Stimulated activated CD4-positive, alpha-beta T cell treated with anti-CD3 and anti-CD28 coated beads, TNF-alpha, amount 100 ng/mL, for 4 hours (primary cell): ENCODE results near the gene SMAD3.

ENCODE experiments used
- DNase-seq, 3 experiments: peaks; one replicate each; pipeline ENCODE4 v3.0.0-alpha.2; 2020; ENCODE audit warnings: low read depth in 3 of 3

The SMAD3 gene

DNA sequence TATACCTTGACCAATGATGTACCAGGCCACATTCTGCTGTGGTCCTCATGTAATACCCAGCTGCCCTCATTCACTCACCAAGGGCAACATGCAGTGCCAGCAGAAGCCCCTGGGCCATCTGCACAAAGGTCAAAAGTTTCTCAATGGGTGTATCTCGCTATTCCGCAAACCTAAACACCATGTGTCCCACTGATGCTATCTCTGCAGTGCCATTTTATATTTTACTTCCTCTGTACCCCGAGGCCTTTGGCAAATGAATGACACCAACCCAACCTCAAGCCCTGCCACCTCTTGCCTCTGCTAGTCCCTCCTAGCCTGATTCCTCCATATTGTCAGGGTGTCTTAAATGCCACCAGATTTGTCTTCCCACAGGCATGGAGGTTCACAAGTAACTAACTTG, 129.9 kb downstream of the SMAD3 start:
- DNase-seq = no peak

DNA sequence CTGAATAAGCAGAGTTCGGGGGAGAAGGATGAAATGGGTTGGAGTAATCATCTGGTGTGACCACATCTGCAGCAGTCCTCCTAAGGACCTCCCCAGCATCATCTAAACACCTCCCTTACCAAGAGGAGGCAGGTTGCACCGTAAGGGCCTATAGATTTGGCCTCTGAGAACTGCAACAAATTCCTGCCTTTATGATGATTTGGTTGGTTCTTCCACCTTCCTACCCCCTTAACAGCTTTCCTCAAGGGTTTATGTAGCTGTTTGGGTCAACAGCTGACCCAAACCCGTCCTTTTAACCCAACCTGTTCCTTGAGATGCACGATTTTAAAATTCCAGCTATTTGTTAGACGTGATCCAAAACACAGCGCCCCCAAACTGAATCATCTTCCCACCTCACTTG, 130.8 kb downstream of the SMAD3 start:
- DNase-seq = no peak

GRCh38 chr15:67196672-67197363, 131.4 kb downstream of the SMAD3 start:
- no peak for DNase-seq

- no peak for DNase-seq
Measured at GRCh38 chr15:67197364-67197695, 131.9 kb downstream of the SMAD3 start.

- DNase-seq = no peak
Measured at GRCh38 chr15:67198157-67198754, 132.9 kb downstream of the SMAD3 start.

- no peak for DNase-seq
Measured at GRCh38 chr15:67199391-67199790, 134.0 kb downstream of the SMAD3 start.

DNA sequence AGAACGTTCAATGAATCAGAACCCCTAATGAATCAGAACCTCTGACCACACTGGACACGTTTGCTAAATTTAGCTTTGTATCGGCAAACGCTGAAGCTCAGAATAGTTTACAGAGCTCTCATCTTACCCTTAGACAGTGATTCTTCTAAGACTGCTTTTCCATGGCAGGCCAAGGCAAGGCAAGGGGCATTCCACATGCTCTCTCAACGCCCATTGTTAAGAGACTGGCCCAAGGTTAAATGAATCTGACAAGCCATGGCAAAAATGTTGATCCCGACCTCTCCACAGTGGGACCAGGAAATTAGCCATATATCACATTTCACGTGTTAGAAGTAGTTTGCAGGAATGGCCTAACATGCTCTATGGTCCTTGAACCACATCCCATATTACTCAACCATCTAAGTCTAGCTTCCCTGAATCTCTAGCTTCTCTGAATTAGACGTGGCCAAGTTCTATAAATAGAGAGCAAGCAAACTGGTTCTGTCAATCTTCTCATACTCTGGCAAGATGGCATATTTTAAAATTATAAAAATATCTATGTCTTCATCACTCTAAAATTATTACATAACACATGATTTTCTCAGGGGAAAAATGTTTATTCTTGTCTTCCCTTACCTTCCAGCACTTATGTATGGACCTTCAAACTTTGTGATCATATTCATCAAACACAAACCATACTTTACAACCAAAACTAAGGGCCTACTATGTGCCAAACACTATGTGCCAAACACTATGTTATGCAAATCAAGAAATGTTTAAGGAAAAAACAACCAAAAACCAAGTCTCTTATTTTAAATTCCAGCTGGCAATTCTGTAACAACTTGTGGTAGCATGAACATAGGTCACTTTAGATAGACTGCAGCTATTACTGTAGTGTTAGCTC, 134.7 kb downstream of the SMAD3 start:
- DNase-seq = no peak

DNA sequence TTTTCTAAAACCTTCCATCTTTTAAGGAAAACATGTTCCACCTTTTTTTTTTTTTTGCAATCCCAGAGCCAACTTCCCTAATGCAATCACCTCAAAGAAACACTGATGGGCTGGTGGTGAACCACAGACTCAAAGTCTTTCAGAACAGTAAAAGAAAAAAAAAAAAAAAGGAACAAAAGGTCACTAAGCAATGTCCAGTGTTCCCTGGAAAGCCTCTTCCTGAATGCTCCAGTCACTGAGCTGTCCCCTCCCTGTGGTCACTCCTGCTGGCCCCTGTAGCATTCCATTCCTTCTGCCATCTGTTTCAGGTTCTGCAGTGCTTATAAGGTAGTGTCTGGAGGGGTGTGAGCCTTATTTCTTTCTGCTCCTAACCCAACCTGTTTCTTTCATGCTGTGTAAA, 135.7 kb downstream of the SMAD3 start:
- DNase-seq = no peak

GRCh38 chr15:67202091-67202490, 136.7 kb downstream of the SMAD3 start:
- DNase-seq = no peak

- no peak for DNase-seq
Measured at GRCh38 chr15:67202991-67203390, 137.6 kb downstream of the SMAD3 start.

- no peak for DNase-seq
Measured at GRCh38 chr15:67207555-67208207, 142.3 kb downstream of the SMAD3 start.

DNA sequence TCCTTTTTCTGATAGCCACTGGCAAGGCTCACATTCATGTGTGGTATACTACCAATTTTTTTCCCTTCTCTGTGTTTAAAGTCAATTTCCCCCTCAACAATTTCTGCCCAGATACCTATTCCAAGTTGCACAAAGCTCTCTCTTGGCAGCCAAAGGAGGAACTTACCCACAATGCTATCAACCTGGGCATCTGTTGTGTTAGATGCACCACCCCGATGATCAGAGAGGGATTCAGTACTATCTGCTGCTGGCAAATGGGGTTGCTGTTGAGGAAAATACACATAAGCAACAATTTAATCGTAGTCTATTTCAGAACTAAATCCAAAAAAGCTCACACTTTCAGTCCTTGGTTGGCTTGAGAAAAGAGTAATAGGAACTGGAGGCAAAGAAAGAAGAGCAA, 143.0 kb downstream of the SMAD3 start:
- no peak for DNase-seq

GRCh38 chr15:67210555-67211168, 145.3 kb downstream of the SMAD3 start:
- no peak for DNase-seq

DNA sequence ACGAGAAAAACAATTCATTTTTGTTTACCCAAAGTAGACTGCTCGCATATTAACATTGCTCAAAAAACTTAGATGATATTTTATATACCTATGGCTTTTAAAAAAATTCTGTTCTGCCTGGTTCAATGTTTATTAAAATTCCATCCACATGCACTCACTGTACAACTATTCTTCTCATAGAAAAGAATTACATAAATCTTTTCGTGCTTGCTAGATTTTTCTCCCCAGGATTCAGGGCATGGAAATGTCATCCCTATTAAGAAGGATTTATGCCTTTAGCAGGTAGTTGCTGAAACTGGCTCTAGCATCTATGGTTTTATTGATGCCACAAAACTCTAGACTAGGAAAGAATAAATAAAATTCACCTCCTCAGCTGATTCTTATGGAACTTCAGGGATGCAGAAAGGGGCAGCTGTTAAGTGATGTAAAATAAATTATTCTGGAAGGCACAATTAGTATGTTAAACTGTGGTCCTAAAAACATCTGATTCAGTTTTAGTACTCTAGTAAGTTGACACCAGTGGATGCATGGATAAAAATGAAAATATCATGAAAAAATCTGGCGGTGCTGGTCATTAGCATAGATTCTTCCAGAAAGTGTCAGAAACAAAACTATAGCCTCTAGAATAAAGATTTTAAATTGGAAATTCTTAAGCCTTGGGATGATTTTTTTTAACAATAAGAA, 147.4 kb downstream of the SMAD3 start:
- DNase-seq = no peak

DNA sequence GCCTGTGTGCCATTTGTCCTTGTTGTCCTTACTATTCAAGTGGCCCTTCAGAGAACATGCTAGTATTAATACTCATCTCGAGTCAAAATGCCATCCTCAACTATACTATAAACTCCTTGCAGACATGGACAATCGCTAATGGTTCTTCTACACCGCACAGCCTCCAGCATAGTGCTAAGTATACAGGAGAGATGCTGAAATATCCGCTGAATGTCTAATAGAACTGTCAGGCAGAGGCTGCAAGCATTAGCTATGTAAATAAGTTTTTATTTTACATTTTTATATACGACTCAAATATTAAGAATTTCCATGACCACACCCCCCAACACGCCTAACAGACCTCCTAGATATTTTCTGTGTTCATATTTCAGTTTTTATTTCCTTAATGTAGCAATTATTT, 149.7 kb downstream of the SMAD3 start:
- no peak for DNase-seq

DNA sequence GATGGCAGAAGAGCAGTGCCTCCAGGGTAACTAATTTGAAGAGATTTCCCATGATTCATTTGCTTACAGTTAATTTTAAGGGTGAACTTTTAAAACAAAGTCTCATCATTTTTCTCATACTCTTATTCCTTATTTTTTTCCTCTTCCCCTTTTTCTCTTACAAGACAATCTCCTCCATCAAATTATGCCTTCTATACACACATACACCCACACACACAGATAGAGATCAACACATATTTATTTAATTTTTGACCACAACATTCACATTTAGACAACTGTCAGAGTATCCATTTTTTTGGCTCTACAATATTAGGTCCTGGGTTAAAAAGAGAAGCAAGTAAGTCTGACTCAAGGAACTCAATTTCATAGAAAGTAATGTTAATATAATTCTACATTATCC, 151.5 kb downstream of the SMAD3 start:
- DNase-seq = no peak

GRCh38 chr15:67218428-67218827, 153.0 kb downstream of the SMAD3 start:
- DNase-seq = no peak

- DNase-seq = no peak
Measured at GRCh38 chr15:67219288-67219687, 153.9 kb downstream of the SMAD3 start.

DNA sequence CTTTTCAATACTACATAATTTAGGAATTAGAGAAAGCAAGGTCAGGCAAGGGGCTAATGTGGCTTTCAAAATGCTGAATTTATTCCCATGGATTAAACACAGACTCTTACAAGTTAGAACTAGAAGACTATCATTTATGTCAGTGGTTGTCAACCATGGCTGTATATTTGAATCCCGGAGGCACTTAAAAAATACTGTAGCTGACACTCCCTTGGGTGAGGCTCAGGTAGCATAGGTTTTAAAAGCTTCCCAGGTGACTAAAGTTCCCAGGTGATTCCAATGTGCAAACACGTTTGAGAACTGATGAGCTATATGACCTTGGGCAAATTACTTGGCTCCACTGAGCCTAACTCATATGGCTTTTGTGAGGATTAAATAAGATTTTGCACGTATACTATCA, 159.5 kb downstream of the SMAD3 start:
- no peak for DNase-seq

- DNase-seq = no peak
Measured at GRCh38 chr15:67225336-67225735, 159.9 kb downstream of the SMAD3 start.

DNA sequence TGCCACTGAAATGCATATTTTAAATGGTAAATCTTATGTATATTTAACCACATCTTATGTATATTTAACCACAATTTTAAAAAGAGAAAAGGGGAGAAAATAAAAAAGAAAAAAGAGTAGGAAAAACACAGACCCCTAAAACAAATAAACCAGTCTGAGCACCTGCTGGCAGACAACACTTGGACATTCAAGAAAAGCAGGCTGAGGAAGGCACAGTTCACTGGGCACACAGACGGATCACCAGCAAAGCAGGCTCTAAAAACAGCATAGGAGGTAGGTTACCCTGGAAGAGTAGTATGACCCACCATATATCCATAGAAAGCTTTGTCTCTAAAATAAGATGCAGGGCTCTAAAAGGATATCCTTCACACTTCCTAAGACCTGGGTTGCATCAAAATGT, 162.0 kb downstream of the SMAD3 start:
- DNase-seq = no peak
